ENCODE measurements around the gene ZGPAT.
A peak's percentile ranks its signal among the peaks of the same experiment; 100 is the strongest.
"Not testable (repeated sequence)": the region's sequence is repeated elsewhere in the genome, so short reads cannot be mapped to it uniquely, and the experiment has no call there.

ZGPAT gene

GRCh38 chr20:63704749-63705117 is 3.1 kb upstream of the ZGPAT start:
- no peak for DNase-seq

- DNase-seq: no peak
Observed at GRCh38 chr20:63705232-63706026, 2.4 kb upstream of the ZGPAT start.

- no peak for DNase-seq
Observed at GRCh38 chr20:63706027-63706695, 1.7 kb upstream of the ZGPAT start.

GRCh38 chr20:63706852-63707557 is 834 bp upstream of the ZGPAT start:
- peak in 1 of 2 experiments; percentile 40 for DNase-seq

DNA sequence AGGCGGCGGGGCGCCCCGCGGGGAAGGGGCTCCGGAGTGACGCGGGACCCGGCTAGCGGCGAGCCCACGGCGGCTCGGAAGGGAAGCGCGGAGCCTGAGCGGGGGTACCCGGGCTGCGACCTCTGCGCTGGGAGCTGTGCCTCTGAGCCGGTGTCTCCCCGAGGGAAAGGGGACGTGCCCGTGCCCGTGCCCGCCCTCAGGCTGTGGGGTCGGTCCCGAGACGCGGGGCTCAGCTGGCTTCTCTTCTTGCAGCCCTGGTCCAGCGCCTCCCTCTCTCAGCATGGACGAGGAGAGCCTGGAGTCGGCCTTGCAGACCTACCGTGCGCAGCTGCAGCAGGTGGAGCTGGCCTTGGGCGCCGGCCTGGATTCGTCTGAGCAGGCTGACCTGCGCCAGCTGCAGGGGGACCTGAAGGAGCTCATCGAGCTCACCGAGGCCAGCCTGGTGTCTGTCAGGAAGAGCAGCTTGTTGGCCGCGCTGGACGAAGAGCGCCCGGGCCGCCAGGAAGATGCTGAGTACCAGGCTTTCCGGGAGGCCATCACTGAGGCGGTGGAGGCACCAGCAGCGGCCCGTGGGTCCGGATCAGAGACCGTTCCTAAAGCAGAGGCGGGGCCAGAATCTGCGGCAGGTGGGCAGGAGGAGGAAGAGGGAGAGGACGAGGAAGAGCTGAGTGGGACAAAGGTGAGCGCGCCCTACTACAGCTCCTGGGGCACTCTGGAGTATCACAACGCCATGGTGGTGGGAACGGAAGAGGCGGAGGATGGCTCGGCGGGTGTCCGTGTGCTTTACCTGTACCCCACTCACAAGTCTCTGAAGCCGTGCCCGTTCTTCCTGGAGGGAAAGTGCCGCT is 686 bp downstream of the ZGPAT start:
- DNase-seq: no peak

DNA sequence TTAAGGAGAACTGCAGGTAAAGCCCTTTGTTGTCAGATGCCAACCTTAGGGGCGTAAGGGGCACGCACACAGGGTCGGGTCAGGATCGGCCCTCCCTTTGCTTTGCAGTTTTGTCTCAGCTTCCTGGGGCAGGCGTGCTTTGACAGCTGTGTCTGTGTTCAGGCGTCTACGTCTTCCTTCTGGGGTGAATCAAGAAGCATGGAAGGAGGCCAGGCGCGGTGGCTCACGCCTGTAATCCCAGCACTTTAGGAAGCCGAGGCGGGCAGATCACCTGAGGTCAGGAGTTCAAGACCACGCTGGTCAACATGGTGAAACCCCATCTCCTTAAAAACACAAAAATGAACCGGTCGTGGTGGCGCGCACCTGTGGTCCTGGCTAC is 1.3 kb downstream of the ZGPAT start:
- DNase-seq: no peak

GRCh38 chr20:63711085-63711645 is 3.3 kb downstream of the ZGPAT start:
- DNase-seq: no peak

DNA sequence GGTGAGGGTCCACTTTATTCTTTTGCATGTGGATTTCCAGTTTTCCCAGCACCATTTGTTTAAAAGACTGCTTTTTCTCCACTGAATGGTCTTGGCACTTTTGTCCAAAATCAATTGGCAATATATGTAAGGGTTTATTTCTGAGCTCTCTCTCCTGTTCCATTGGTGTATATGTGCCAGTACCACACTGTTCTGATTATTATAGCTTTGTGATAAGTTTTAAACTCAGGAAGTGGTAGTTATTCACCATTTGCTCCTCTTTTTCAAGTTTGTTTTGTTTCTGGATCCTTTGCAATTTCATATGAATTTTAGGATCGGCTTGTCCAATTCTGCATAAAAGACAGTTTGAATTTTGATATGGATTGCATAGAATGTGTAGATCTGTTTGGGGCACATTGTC is 4.4 kb downstream of the ZGPAT start:
- DNase-seq: no peak

- DNase-seq: no peak
Observed at GRCh38 chr20:63714858-63715257, 7.0 kb downstream of the ZGPAT start.

DNA sequence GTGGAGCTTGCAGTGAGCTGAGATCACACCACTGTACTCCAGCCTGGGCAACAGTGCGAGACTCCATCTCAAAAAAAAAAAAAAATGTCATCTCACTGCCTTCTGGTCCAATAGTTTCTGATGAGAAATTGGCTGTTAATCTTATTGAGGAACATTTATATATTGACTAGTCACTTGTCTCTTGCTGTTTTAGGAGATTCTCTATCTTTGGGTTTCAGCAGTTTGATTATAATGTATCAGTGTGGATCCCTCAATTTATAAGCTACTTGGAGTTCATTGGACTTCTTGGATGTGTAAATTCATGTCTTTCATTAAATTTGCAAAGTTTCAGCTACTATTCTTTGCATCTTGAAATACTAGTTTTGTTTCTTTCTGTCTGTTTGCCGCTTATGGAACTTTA is 11.2 kb downstream of the ZGPAT start:
- no peak for DNase-seq

GRCh38 chr20:63722967-63723622 is 15.3 kb downstream of the ZGPAT start:
- DNase-seq: not testable (repeated sequence)

- DNase-seq: not testable (repeated sequence)
Observed at GRCh38 chr20:63730189-63730733, 22.4 kb downstream of the ZGPAT start.

DNA sequence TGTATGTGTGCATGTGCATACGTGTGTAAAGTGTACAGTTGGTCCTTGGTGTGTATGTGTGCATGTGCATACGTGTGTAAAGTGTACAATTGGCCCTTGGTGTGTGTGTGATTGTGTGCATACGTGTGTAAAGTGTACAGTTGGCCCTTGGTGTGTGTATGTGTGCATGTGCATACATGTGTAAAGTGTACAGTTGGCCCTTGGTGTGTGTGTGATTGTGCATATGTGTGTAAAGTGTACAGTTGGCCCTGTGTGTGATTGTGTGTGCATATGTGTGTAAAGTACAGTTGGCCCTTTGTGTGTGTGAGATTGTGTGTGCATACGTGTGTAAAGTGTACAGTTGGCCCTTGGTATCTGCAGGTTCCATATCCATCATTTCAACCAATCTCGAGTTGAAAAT is 23.6 kb downstream of the ZGPAT start:
- no peak for DNase-seq

DNA sequence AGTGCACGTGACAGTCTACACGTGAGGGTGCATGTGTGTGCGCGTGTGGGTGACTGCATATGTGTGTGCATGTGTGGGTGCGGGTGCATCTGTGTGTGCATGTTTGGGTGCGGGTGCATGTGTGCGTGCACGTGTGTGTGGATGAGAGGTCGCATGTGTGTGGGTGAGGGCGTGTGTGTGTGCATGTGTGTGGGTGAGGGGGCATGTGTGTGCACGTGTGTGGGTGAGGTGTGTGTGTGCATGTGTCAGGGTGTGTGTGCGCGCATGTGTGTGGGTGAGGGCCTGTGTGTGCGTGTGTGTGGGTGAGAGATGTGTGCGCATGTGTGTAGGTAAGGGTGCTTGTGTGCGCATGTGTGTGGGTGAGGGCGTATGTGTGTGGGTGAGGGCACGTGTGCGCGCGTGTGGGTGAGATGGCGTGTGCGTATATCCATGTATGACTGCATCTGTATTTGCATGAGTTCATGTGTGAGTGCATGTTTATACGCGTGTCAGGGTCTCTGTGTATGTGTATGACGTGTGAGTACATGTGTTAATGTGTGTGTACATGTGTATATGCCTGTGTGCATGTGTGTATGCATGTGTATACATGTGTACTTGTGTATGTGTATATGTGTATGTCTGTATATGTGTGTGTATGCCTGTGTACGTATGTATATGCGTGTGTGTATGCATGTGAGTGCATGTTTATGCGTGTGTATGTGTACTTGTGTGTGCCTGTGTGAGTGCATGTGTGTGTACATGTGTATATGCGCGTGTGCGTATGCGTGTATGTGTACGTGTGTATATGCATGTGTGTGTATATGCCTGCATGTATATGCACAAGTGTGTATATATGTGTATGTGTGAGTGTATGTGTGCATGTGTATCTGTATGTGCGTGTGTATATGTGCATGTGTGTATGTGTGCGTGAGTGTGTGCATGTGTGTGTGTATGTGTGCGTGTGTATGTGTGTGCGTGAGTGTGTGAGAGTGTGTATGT is 24.6 kb downstream of the ZGPAT start:
- no peak for DNase-seq

- DNase-seq: no peak
Observed at GRCh38 chr20:63733117-63733516, 25.3 kb downstream of the ZGPAT start.

DNA sequence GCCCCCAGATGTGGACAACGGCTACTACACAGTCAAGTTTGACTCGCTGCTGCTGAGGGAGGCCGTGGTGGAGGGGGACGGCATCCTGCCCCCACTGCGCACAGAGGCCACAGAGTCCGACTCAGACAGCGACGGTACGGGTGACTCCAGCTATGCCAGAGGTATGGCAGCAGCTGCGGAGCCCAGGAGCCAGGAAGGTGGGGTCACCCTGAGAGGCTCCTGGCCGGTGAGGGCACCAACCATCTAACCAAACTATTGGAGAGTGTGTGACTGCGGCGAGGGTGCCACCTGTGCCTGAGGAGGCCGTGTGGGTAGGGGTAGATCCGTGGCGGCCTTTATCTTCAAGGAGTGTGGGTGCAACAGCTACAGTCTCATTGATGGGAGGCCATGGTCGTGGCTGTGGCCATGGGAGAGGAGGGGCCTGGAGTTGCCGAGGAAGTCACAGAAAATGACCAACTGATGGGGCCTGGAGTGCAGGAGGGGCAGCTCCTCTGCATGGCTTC is 25.8 kb downstream of the ZGPAT start:
- DNase-seq: no peak

GRCh38 chr20:63734111-63734945 is 26.5 kb downstream of the ZGPAT start:
- no peak for DNase-seq

GRCh38 chr20:63734946-63735858 is 27.4 kb downstream of the ZGPAT start:
- no peak for DNase-seq
